ENCODE measurements around the gene ZMIZ1. TPM values are rescaled to one million over a fixed set of nuclear protein-coding genes. Genes with fewer than 3 reads are reported as not detected.

The ZMIZ1 gene
- polyA plus RNA-seq, 3 donors: 3.3 to 64.6 (median 8.9) TPM

GRCh38 chr10:79094412-79095175 lies 25.8 kb downstream of the ZMIZ1 start:
- Mint-ChIP-seq H3K9me3 (no peaks in the 10 kb centered on the region), H3K36me3 (peaks cover 35% of the 10 kb centered on the region in 2 donors), H3K4me1 (peaks cover 71% of the 10 kb centered on the region), H3K27me3 (ENCODE audit: low read depth in 3 of 3) (peaks cover 0 to 3% (median 0%) of the 10 kb centered on the region in 3 donors), H3K27ac (peak overlapping the region in 5 of 7 donors; percentile 21 to 87 (median 68)), H3K4me3 (peak overlapping the region in 1 of 2 donors; percentile 76)
- Histone ChIP-seq H3K4me2 (replicated peaks; ENCODE audit: extremely low read depth, low read length, poor library complexity, severe bottlenecking) (peak overlapping the region; percentile 64), H3K4me3 (replicated peaks in 1 of 3; ENCODE audit: low read depth in 2 of 3, low read length in 3 of 3) (peak overlapping the region in 1 of 3 experiments; percentile 36), H3K79me2 (ENCODE audit: insufficient read depth, low read length) (peaks cover 94% of the 10 kb centered on the region), H3K4me1 (ENCODE audit: control insufficient read depth in 1 of 2, insufficient read depth in 2 of 2, low read length in 2 of 2) (peaks cover 39 to 56% of the 10 kb centered on the region in 2 donors), H3K9me3 (replicated peaks in 1 of 2; ENCODE audit: control insufficient read depth in 1 of 2, insufficient read depth in 1 of 2, low read length in 2 of 2) (no peaks in the 10 kb centered on the region), H3K27me3 (ENCODE audit: control insufficient read depth in 2 of 2, insufficient read depth in 2 of 2, low read length in 2 of 2) (no peaks in the 10 kb centered on the region), H3K27ac (ENCODE audit: low read depth in 1 of 2, low read length in 2 of 2) (peak overlapping the region; percentile 5 to 69), H3K36me3 (replicated peaks in 1 of 2; ENCODE audit: control insufficient read depth in 1 of 2, insufficient read depth in 2 of 2, low read length in 2 of 2) (no peaks in the 10 kb centered on the region), H3K9ac (ENCODE audit: insufficient read depth, low read length, poor library complexity, severe bottlenecking) (peak overlapping the region; percentile 33), H4K20me1 (ENCODE audit: insufficient read depth, low read length) (peaks cover 99% of the 10 kb centered on the region), H2AFZ (ENCODE audit: insufficient read depth, low read depth, low read length, poor library complexity, severe bottlenecking) (no peak overlapping the region)
- TF ChIP-seq, protein P1, sequence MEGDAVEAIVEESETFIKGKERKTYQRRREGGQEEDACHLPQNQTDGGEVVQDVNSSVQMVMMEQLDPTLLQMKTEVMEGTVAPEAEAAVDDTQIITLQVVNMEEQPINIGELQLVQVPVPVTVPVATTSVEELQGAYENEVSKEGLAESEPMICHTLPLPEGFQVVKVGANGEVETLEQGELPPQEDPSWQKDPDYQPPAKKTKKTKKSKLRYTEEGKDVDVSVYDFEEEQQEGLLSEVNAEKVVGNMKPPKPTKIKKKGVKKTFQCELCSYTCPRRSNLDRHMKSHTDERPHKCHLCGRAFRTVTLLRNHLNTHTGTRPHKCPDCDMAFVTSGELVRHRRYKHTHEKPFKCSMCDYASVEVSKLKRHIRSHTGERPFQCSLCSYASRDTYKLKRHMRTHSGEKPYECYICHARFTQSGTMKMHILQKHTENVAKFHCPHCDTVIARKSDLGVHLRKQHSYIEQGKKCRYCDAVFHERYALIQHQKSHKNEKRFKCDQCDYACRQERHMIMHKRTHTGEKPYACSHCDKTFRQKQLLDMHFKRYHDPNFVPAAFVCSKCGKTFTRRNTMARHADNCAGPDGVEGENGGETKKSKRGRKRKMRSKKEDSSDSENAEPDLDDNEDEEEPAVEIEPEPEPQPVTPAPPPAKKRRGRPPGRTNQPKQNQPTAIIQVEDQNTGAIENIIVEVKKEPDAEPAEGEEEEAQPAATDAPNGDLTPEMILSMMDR (IDR thresholded peaks at IDR 0.05): no peak
- DNase-seq: no peak
- 59% methylated on average over 10 of the region's 12 CpGs for WGBS (ENCODE audit: insufficient coverage)
- intact Hi-C loops (cut with micrococcal nuclease): no loop called here

DNA sequence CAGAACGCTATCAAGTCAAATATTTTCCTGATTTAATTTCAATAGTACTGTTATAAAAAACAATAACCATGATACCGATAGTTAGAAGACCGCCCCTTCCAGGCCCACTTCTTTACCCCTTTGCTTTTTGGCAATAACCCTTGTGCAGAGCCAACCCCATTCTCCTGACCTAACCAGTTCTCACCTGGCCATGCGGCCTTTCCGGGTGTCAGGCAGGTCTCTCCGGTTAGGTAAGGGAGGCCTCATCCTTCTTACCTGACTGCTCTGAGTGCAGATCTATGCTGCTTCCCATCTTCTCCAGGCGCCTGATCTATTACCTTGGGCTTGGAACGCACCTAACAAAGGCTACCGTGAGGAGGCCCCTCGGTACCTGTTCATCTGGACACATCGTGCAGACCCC lies 26.6 kb downstream of the ZMIZ1 start:
- TF ChIP-seq, protein P1 (IDR thresholded peaks at IDR 0.05): no peak
- H3K4me3 Mint-ChIP-seq: no peak overlapping the region
- Histone ChIP-seq H3K9me3 (replicated peaks in 1 of 2; ENCODE audit: control insufficient read depth in 1 of 2, insufficient read depth in 1 of 2, low read length in 2 of 2) (no peaks in the 10 kb centered on the region), H4K20me1 (ENCODE audit: insufficient read depth, low read length) (peaks cover 99% of the 10 kb centered on the region), H3K27ac (ENCODE audit: low read depth in 1 of 2, low read length in 2 of 2) (no peak overlapping the region), H2AFZ (ENCODE audit: insufficient read depth, low read depth, low read length, poor library complexity, severe bottlenecking) (no peak overlapping the region), H3K36me3 (replicated peaks in 1 of 2; ENCODE audit: control insufficient read depth in 1 of 2, insufficient read depth in 2 of 2, low read length in 2 of 2) (no peaks in the 10 kb centered on the region), H3K9ac (ENCODE audit: insufficient read depth, low read length, poor library complexity, severe bottlenecking) (no peak overlapping the region), H3K4me1 (ENCODE audit: control insufficient read depth in 1 of 2, insufficient read depth in 2 of 2, low read length in 2 of 2) (peaks cover 32 to 49% of the 10 kb centered on the region in 2 donors), H3K4me2 (replicated peaks; ENCODE audit: extremely low read depth, low read length, poor library complexity, severe bottlenecking) (no peak overlapping the region), H3K79me2 (ENCODE audit: insufficient read depth, low read length) (peaks cover 94% of the 10 kb centered on the region), H3K27me3 (ENCODE audit: control insufficient read depth in 2 of 2, insufficient read depth in 2 of 2, low read length in 2 of 2) (no peaks in the 10 kb centered on the region), H3K4me3 (replicated peaks in 1 of 3; ENCODE audit: low read depth in 2 of 3, low read length in 3 of 3) (no peak overlapping the region)
- intact Hi-C loops (cut with micrococcal nuclease): no loop called here
- no peak for DNase-seq
- H3K9me3 Mint-ChIP-seq: no peaks in the 10 kb centered on the region
- 85% methylated on average over 9 of the region's 11 CpGs for WGBS (ENCODE audit: insufficient coverage)
- peaks cover 0 to 3% (median 0%) of the 10 kb centered on the region in 3 donors for H3K27me3 Mint-ChIP-seq (ENCODE audit: low read depth in 3 of 3)
- peak overlapping the region in 1 of 7 donors; percentile 68 for H3K27ac Mint-ChIP-seq
- peaks cover 32% of the 10 kb centered on the region in 2 donors for H3K36me3 Mint-ChIP-seq
- peaks cover 67% of the 10 kb centered on the region for H3K4me1 Mint-ChIP-seq
